Motor neuron (in vitro differentiated cells): Measurements from ENCODE around the gene SYNJ2. TPM values are rescaled to one million over a fixed set of nuclear protein-coding genes. Genes with fewer than 3 reads are reported as not detected.
A peak's percentile ranks its signal among the peaks of the same experiment; 100 is the strongest.
"Not testable (repeated sequence)": the region's sequence is repeated elsewhere in the genome, so short reads cannot be mapped to it uniquely, and the experiment has no call there.

Source experiments
- ATAC-seq, 8 experiments: fragments of 200-7000 bp; cut with Tn5 transposase; replicated peaks in 6 of 8; 2 replicates each; pipeline ENCODE4 v1.8.0; 2021; ENCODE audit warnings: mild to moderate bottlenecking in 8 of 8, moderate library complexity in 8 of 8
- H3K27ac ChIP-seq, 2 donors: fragments of 250-450 bp; sonication (Bioruptor Pico); 2 replicates each; pipeline ENCODE4 v1.9.0; 2021; ENCODE audit warnings: antibody characterized with exemption in 2 of 2, mild to moderate bottlenecking in 2 of 2, moderate library complexity in 1 of 2
- H3K4me1 ChIP-seq, 2 donors: fragments of 250-450 bp; sonication (Bioruptor Pico); replicated peaks in 1 of 2; 2 replicates each; pipeline ENCODE4 v1.6.1; 2021; ENCODE audit warnings: antibody characterized with exemption in 2 of 2, mild to moderate bottlenecking in 2 of 2, moderate library complexity in 1 of 2
- H3K4me3 ChIP-seq, 5 donors: fragments of 250-450 bp; sonication (Bioruptor Pico); 2 replicates each; pipeline ENCODE4 v1.9.0; 2021; ENCODE audit warnings: antibody characterized with exemption in 5 of 5, mild to moderate bottlenecking in 5 of 5, moderate library complexity in 4 of 5
- WGBS, 10 experiments: fragments of 450-650 bp; shearing (Covaris generic); methylation state at CpG; one replicate each; pipeline ENCODE4 v1.0.0; 2022; 5-methylcytosine and 5-hydroxymethylcytosine counted together
- in situ Hi-C, 9 experiments: fragments of 400-800 bp; cut with MboI; loops; one replicate each; pipeline ENCODE4 v1.15.0; 2021; ENCODE audit warnings: low sequenced_read_pairs in 9 of 9, low pct_unique_long_range_greater_than_20kb in 2 of 9; ENCODE audit not compliant: unreplicated experiment in 9 of 9
- total RNA-seq, 8 experiments: library from RNA; unstranded; fragments of 300-600 nt; gene quantifications; 2 replicates each; pipeline versions ENCODE4 v1.2.3 to v1.2.4, GENCODE V29; 2022

Gene SYNJ2
- total RNA-seq, 8 experiments from 2014 or later, result 0.60 to 35.5 (median 2.2) TPM

DNA sequence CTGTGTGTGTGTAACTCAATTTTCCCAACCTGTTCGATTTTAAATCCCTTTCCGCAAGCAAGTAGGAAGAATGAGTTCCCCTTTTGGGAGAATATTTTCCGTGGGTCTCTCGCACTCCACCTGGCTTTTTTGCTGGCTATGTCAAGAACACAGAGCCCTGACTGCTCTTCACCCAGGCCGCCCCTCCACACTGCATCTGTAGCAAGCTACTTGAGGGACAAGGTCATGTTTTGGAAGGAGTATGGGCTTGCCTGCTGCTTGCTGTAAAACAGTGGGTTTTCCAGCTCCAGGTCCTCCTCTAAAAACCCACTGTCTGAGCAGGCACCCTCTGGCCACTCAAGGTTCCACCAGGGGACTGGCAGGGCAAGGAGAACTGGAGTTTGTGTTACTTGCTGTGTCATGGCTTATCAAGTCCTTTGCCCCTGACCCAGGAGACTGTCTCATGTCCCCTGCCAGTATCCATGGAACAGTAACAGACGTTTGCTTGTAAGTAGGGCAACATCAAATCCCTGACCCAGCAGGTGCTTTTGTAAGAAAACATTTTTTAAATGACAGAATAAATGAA is 35.5 kb upstream of the SYNJ2 start:
- in situ Hi-C loops, result no loop called here
- no peaks in the 10 kb centered on the region for H3K4me1 ChIP-seq
- H3K4me3 ChIP-seq, result no peak overlapping the region
- no peak overlapping the region for H3K27ac ChIP-seq
- 80 to 100% (median 100%) methylated on average over 1 to 6 of the region's 6 CpGs; no CpG with 5 or more reads in 1 of the 10 experiments for WGBS, 10 experiments
- ATAC-seq, result no peak

DNA sequence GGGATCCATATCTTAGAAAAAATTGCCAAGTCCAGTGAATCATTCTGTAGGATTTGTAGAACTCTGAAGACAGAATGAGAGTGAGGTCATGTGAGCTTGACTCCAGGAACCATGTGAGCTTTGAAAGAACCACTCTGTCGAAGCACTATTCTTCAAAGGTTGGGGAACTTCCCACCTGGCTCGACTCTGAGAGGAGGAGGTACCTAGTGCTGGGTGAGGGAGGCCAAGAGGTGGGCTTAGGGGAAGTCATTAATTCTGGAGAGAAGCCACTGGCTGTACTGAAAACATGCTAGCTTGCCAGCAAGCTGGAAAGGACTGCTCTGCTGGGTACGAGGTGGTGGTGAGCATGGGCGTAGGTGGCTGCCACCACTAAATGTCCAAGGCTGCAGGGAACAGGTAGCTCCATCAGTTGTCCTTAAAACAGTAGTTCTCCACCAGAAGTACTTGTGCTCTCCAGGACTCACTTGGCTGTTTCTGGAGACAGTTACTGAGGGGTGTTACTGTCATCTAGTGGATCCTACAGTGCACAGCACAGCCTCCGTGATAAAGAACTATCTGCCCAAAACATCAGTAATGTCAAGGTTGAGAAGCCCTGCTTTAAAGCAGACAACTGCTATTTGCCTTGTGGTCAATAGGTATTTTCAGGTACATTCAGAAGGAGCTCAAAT is 34.7 kb upstream of the SYNJ2 start:
- 56 to 89% (median 82%) methylated on average over 1 to 5 of the region's 5 CpGs; no CpG with 5 or more reads in 5 of the 10 experiments for WGBS, 10 experiments
- no peak overlapping the region for H3K27ac ChIP-seq

DNA sequence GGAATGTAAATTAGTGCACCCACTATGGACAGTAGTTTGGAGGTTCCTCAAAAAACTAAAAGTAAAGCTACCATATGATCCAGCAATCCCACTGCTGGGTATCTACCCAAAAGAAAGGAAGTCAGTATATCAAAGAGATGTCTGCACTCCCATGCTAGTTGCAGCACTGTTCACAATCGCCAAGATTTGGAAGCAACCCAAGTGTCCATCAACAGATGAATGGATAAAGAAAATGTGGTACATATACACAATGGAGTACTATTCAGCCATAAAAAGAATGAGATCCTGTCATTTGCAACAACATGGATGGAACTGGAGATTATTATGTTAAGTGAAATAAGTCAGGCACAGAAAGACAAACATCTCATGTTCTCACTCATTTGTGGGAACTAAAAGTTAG is 30.8 kb upstream of the SYNJ2 start:
- H3K27ac ChIP-seq, H3K4me3 ChIP-seq, in situ Hi-C loops, H3K4me1 ChIP-seq, ATAC-seq: not testable (repeated sequence)
- WGBS, 10 experiments, result 80 to 100% (median 100%) methylated on average over 1 of the region's 1 CpG; no CpG with 5 or more reads in 4 of the 10 experiments

More for the DNA sequence above, 34.7 kb upstream of the SYNJ2 start:
- in situ Hi-C loops, result no loop called here
- peak in 5 of 8 experiments; percentile 39 to 72 (median 51) for ATAC-seq
- Histone ChIP-seq H3K4me1 (no peaks in the 10 kb centered on the region), H3K4me3 (no peak overlapping the region)

DNA sequence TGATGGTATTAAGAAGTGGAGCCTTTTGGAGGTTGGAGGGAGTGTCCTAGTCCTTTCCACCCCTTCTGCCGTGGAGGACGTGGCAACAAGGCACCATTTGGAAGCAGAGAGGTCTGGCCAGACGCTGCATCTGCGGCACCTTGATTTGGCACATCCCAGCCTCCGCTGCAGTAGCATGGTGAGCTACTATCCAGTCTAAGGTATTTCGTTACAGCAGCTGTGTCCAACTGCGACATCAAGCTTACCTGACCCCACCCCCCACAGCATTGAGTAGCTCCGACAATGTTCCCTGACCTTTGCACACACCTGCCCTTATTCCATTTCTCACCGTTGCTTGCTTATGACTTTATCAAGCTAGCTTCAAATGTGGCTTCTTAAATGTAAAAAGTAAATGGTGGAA is 29.8 kb upstream of the SYNJ2 start:
- in situ Hi-C loops, result no loop called here
- 18 to 100% (median 89%) methylated on average over 1 to 9 of the region's 9 CpGs; no CpG with 5 or more reads in 1 of the 10 experiments for WGBS, 10 experiments
- Histone ChIP-seq H3K4me3 (no peak overlapping the region), H3K27ac (no peak overlapping the region), H3K4me1 (peaks cover 0 to 9% of the 10 kb centered on the region in 2 donors)
- ATAC-seq, result no peak

DNA sequence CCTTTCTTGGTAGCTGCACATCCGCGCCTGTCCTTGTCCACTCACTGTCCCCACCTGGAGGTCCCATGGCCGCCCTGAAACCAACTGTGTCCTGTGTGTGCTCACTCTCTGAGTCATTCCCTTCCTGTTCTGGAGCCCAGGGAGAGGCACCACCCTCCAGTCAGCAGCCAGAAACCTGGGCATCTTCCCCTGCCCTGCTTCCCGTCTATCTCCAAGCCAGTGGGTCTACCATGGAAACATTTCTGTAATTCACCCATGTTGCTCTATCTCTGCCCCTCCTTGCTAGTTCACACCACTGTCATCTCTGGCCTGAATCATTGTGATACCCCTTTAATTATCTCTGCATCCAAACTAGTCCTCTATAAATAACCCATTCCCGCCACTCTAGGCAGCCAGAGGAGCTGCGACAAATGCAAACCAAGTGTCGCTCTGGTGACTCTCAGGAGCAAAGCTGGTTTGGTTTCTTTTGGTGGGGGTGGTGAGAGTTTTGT is 28.8 kb upstream of the SYNJ2 start:
- Histone ChIP-seq H3K4me1 (peaks cover 0 to 9% of the 10 kb centered on the region in 2 donors), H3K4me3 (no peak overlapping the region), H3K27ac (no peak overlapping the region)
- ATAC-seq, result peak in 6 of 8 experiments; percentile 38 to 74 (median 62)
- in situ Hi-C loops, result no loop called here
- whole genome bisulfite sequencing, 10 experiments, result 47 to 100% (median 83%) methylated on average over 1 to 6 of the region's 7 CpGs; no CpG with 5 or more reads in 2 of the 10 experiments

DNA sequence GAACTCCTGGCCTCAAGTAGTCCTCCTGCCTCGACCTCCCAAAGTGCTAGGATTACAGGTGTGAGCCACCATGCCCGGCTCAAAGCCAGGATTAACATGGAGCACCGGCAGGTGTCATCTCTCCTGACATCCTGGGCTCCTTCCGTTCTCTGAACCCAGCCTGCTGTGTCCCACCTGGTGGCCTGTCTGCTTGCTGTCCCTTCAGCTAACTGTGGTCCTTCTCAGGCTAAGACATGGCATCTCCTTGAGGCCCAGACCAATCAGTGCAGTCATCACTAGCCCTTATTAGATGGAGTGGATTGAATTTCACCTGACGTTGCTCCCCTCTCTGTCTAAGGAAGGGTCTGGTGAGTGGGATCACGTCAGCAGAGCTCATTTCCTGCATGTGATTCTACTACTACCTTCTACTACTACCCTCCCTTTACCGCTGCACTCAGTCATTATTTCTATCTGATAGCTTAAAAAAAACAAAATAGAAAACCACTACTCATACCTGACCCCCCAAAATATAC is 28.0 kb upstream of the SYNJ2 start:
- Histone ChIP-seq H3K4me1 (peaks cover 0 to 9% of the 10 kb centered on the region in 2 donors), H3K4me3 (no peak overlapping the region), H3K27ac (no peak overlapping the region)
- 60 to 100% (median 83%) methylated on average over 1 to 6 of the region's 7 CpGs; no CpG with 5 or more reads in 1 of the 10 experiments for WGBS, 10 experiments
- ATAC-seq, result peak in 3 of 8 experiments; percentile 17 to 49 (median 33)
- in situ Hi-C loops, result no loop called here

DNA sequence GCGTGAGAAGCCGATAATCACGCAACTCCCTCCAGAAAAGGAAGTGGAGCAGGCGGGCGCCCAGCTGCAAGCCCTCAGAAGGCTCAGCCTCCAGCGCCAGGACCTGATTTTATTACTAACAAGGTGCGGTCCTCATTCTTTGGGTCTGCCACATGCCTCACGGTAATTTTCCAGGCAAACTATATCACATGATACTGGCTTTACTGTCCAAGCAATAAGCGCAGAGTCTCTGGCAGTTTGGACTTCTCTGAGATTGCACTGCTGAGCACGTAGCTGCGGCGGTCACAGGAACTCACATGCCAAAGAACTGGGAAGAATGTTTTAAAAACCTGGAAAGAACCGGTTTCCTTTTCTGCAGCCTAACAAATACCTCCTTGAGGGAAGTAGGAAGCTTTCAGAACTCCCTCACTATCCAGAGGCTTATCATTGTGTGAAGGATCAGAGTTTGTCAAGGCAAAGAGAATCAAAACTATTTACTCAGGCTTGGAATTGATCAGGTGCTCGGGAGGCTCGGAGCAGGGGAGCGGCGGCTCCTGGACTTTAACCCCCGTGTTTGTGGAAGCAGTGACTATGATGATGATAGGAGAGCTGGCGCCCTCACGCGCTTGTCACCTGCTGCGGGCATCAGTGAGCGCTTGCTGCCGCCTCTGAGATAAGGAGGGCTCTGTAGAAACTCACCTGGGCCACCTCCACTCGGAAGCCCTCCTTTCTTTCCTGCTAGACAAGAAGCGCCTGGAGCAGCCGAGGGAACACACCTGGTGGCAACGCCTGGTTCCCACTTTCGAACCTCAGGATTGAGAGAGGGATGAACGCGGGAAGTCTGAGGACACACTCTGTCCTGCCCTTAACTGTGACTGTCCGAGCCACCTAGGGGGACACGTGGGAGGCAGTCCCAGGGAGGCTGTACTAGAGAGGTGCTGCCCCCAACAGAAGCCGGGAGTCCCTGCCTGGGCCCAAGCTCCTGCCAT is 27.2 kb upstream of the SYNJ2 start:
- 34 to 100% (median 71%) methylated on average over 5 to 20 of the region's 34 CpGs for WGBS, 10 experiments
- ATAC-seq, result peak; percentile 59 to 87 (median 76)
- Histone ChIP-seq H3K4me1 (peaks cover 0 to 9% of the 10 kb centered on the region in 2 donors), H3K4me3 (no peak overlapping the region), H3K27ac (peak overlapping the region in 1 of 2 donors; percentile 5)
- in situ Hi-C loops, result no loop called here

DNA sequence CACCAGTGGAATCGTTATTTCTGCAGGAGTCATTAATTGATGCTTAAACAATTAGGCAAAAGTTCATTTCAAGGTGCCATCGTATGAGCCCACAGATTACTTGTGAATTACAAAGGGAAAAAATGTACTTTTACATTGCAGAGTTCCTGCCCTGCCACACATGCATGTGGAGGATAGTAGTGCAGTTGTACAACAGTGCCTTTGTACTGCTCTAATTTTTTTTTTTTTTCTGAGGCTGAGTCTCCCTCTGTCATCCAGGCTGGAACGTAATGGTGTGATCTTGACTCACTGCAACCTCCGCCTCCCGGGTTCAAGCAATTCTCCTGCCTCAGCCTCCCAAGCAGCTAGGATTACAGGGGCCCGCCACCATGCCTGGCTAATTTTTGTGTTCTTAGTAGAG is 26.0 kb upstream of the SYNJ2 start:
- 60 to 100% (median 82%) methylated on average over 1 to 6 of the region's 6 CpGs; no CpG with 5 or more reads in 1 of the 10 experiments for WGBS, 10 experiments
- in situ Hi-C loops, result no loop called here
- H3K4me1 ChIP-seq, result peaks cover 0 to 9% of the 10 kb centered on the region in 2 donors
- H3K4me3 ChIP-seq, result no peak overlapping the region
- H3K27ac ChIP-seq, result no peak overlapping the region
- ATAC-seq, result no peak

DNA sequence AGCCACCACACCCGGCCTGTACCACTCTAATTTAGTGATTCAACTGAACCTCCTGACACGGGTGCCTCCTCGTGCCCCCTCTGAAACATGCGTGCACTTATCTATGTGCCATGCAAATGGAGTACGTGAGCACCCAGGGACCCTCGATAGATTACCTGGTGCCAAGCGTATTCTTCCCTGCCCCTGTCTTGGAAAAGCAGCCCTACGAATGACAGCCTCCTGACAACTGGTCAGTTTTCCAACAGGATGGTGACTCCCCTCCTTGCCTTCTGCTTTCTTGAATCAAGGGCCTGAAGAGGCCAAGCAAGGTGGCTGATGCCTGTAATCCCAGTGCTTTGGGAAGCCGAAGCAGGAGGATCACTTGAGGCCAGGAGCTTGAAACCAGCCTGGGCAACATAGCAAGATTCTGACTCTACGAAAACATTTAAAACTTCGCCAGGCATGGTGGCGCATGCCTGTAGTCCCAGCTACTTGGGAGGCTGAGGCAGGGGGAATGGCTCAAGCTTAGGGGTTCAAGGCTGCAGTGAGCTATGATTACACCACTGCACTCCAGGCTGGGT is 25.4 kb upstream of the SYNJ2 start:
- Histone ChIP-seq H3K4me3 (no peak overlapping the region), H3K4me1 (peaks cover 0 to 9% of the 10 kb centered on the region in 2 donors), H3K27ac (no peak overlapping the region)
- in situ Hi-C loops, result no loop called here
- ATAC-seq, result no peak
- WGBS, 10 experiments, result 17 to 100% (median 92%) methylated on average over 1 to 9 of the region's 12 CpGs; no CpG with 5 or more reads in 2 of the 10 experiments

DNA sequence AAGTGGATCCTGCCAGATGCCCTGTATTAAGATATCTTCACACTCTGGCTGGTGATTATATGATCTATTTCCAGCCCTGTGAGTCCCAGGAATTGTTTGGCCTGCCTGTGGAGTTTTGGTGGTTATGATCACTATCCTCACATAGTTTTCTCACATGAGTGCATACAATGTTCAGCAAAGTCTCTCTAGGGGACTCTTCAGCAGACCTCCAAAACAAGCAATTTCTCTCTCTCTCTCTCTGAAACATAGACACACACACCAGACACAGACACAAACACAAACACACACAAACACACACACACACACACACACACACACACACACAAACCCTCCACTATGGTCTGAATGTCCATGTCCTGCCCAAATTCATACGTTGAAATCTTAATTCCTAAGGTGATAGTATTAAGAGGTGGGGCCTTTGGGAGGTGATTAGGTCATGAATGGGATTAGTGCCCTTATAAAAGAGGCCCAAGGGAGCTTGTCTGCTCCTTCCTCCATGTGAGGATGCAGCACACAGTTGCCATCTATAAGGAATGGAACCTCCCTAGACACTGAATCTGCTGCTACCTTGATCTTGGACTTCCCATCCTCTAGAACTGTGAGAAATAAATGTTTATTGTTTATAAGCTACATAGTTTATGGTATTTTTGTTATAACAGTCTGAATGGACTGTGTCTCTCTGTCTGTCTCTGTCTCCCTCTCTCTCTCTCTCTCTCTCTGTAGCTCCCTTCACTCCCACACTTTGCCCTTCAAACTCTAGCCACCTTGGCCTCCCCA is 22.0 kb upstream of the SYNJ2 start:
- 89 to 100% methylated on average over 1 of the region's 1 CpG; no CpG with 5 or more reads in 8 of the 10 experiments for WGBS, 10 experiments
- in situ Hi-C loops, result no loop called here
- ATAC-seq, result no peak

DNA sequence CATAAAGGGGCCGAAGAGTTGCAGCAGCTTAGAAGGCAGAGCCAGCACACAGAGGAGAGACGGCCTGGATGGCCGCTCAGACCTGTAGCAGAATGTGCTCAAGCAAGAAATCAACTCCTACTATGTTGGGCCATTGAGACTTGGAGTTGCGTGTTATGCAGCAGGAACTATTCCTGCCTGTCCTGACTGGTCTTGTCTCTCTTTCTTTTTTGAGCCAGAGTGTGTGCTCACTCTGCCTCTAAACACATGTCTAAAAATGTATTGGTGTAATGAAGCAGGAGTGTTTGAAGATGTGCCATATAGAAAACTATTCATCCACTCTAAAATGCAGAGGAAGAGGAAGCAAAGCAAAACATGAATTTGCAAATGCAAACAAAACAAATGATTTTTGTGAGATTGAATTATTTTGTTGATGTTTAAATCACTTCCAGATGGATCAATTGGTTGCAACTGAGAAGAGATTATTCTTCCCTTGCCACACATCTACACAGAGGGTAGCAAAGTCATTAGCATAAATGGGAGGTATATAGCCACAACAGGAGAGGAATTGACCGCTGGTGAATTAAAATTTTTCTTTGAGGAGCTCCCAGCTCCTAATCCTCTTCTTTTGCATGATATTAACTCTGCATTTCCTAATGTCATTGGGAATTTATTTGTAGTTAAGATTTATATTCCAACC is 20.4 kb upstream of the SYNJ2 start:
- Histone ChIP-seq H3K4me1 (no peaks in the 10 kb centered on the region), H3K27ac (no peak overlapping the region), H3K4me3 (no peak overlapping the region)
- WGBS, 10 experiments, result 0 to 93% (median 63%) methylated on average over 1 to 3 of the region's 5 CpGs
- ATAC-seq, result peak in 4 of 8 experiments; percentile 24 to 96 (median 94)
- in situ Hi-C loops, result no loop called here

More for the DNA sequence above, 22.0 kb upstream of the SYNJ2 start:
- Histone ChIP-seq H3K27ac (no peak overlapping the region), H3K4me1 (peaks cover 0 to under 1% of the 10 kb centered on the region in 2 donors), H3K4me3 (no peak overlapping the region)
